ENCODE measurements around the gene CPB2. TPM values are rescaled to one million over a fixed set of nuclear protein-coding genes. Genes with fewer than 3 reads are reported as not detected.

CPB2 gene
- total RNA-seq, 2 donors from 2014 or later: 1.8 TPM; not detected in 1

- no peaks in the 10 kb centered on the region for H3K27me3 ChIP-seq
- DNase-seq (no peak), ATAC-seq (no peak)
- H3K36me3 ChIP-seq (replicated peaks in 1 of 2; ENCODE audit: insufficient read depth in 1 of 2, low read depth in 2 of 2): no peaks in the 10 kb centered on the region
- WGBS, 2 donors: 28 to 33% methylated on average over 2 of the region's 2 CpGs
- no peak overlapping the region for H3K27ac ChIP-seq
- intact Hi-C loops (cut with DNase I): loop anchor here (10.0 kb wide), 1 partner anchor 71 kb away; the partner anchor contains the start of gene ZC3H13
- no peak overlapping the region for H3K4me3 ChIP-seq
- H3K4me1 ChIP-seq: peaks cover 13% of the 10 kb centered on the region
- TF ChIP-seq POLR2A (IDR thresholded peaks at IDR 0.05) (no peak), CTCF (IDR thresholded peaks at IDR 0.05) (no peak)
- H3K9me3 ChIP-seq: no peaks in the 10 kb centered on the region
These were observed 21.2 kb upstream of the CPB2 start for GRCh38 chr13:46126056-46126455.

GRCh38 chr13:46124967-46125933, 20.4 kb upstream of the CPB2 start:
- intact Hi-C loops (cut with DNase I): loop anchor here (10.0 kb wide), 1 partner anchor 70 kb away; the partner anchor contains the start of gene ZC3H13
- Histone ChIP-seq H3K4me1 (peaks cover 17% of the 10 kb centered on the region), H3K36me3 (replicated peaks in 1 of 2; ENCODE audit: insufficient read depth in 1 of 2, low read depth in 2 of 2) (no peaks in the 10 kb centered on the region), H3K27me3 (no peaks in the 10 kb centered on the region), H3K27ac (no peak overlapping the region), H3K4me3 (no peak overlapping the region), H3K9me3 (no peaks in the 10 kb centered on the region)
- TF ChIP-seq POLR2A (IDR thresholded peaks at IDR 0.05): no peak
- TF ChIP-seq CTCF (IDR thresholded peaks at IDR 0.05): no peak
- ATAC-seq (no peak), DNase-seq (no peak)
- WGBS, 2 donors: 55 to 64% methylated on average over 11 of the region's 11 CpGs

- no peak overlapping the region for H3K4me3 ChIP-seq
- no peaks in the 10 kb centered on the region for H3K27me3 ChIP-seq
- WGBS, 2 donors: 63 to 84% methylated on average over 9 to 10 of the region's 10 CpGs
- no peaks in the 10 kb centered on the region for H3K9me3 ChIP-seq
- H3K27ac ChIP-seq: no peak overlapping the region
- no peaks in the 10 kb centered on the region for H3K36me3 ChIP-seq (replicated peaks in 1 of 2; ENCODE audit: insufficient read depth in 1 of 2, low read depth in 2 of 2)
- intact Hi-C loops (cut with DNase I): loop anchor here (10.0 kb wide), 1 partner anchor 70 kb away; the partner anchor contains the start of gene ZC3H13
- H3K4me1 ChIP-seq: peaks cover 15% of the 10 kb centered on the region
- TF ChIP-seq CTCF (IDR thresholded peaks at IDR 0.05) (no peak), POLR2A (IDR thresholded peaks at IDR 0.05) (no peak)
- no peak for ATAC-seq
- no peak for DNase-seq
These were observed 19.7 kb upstream of the CPB2 start for GRCh38 chr13:46124531-46124966.

GRCh38 chr13:46122304-46122703, 17.5 kb upstream of the CPB2 start:
- Histone ChIP-seq H3K27me3 (no peaks in the 10 kb centered on the region), H3K27ac (no peak overlapping the region), H3K36me3 (replicated peaks in 1 of 2; ENCODE audit: insufficient read depth in 1 of 2, low read depth in 2 of 2) (no peaks in the 10 kb centered on the region), H3K9me3 (no peaks in the 10 kb centered on the region), H3K4me3 (no peak overlapping the region), H3K4me1 (peaks cover 11% of the 10 kb centered on the region)
- TF ChIP-seq CTCF (IDR thresholded peaks at IDR 0.05) (no peak), POLR2A (IDR thresholded peaks at IDR 0.05) (no peak)
- DNase-seq (no peak), ATAC-seq (no peak)
- intact Hi-C loops (cut with DNase I): loop anchor here (10.0 kb wide), 1 partner anchor 68 kb away; the partner anchor contains the start of gene ZC3H13
- 81 to 84% methylated on average over 7 of the region's 7 CpGs for WGBS, 2 donors
